NCI-H187 treated with DMSO at 0.1 percent for 48 hours (cell line): ENCODE results near the gene SLC4A2.
A peak's percentile ranks its signal among the peaks of the same experiment; 100 is the strongest.

Source experiments
- DNase-seq: peaks from one replicate; lab custom pipeline; 2025; lab: John Stamatoyannopoulos, UW

The SLC4A2 gene

DNA sequence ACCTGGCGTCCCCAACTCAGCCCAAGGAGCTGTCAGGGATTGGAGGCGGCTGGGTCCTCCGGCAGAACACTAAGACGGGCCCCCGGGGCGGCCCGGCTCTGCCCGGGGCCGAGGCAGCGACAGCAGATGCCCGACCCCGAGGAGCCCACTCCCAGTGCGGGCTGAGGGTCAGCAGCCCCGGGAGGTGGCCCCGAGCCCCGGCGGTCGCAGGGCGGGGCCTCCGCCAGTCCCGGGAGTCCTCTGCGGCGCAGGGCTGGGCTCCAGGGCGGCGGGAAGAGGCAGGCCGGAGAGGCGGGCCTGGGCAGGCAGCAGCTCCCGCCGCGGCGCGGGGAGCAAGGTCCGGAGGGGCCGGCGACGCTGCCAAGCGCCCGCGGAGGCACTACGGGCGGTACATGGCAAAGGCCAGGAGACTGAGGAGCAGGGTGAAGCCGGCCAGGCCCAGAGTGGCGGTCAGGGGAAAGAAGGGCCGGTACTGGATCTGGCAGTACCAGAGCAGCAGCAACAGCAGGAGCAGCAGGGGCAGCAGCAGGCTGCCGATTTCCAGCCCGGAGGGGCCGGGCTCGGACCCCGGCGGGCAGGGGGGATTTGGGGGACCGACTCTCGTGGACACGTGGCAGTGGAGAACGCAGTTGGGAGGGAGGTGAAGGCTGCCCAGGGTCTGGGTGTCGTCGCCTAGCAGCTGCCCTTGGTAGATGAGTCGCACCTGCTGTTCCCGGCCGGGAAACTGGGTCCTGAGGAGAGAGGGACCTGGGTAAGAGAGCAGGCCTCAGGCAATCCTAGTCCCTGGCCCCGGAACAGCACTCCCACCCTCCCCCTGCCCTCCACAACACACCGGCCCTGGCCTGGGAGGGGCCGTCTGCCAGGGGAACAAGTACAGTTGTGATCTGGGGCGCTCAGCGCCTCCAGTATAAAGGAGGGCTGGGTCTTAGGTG lies 22.0 kb downstream of the SLC4A2 start:
- no peak for DNase-seq

DNA sequence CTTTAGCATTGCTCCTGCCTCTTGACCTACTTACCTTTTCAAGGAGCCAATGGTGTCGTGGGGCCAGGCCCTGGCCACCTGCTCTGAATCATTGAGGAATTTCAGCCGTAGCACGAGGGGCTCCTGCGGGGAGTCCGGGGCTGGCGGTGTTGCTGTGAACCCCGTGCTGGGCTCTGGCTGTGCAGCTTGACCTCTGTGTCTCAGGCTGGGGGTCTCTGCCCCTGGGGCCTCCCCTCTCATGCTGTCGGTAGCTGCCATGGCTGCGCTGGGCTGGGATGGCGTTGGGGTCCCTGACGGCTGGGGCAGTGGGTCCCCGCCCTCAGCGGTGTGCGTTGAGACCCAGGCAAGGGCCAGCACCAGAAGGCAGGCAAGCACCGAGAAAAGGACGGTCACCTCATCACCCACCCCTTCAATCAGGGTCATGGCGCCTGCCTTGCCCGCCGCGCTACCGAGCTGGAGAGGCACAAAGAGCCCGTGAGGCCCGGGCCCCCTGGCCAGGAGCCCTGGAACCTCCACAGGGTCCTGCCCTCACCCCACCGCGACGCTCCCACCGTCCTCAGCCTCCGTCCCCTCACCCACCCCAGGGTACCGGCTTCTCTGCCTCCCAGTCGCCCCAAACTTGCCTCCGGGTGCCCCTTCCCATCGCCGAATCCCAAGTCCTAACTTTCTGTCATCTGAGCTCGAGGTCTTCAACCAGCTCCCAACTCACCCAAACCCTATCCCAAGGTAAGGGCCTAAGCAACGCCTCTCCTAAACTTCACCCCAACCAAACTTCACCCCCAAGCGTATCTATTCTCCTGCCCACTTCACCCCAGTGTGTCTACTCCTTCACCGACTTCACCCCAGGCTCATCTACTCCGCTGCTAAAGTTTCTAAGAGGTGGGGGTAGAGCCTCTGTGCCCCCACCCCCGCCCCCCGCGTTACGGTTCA lies 23.0 kb downstream of the SLC4A2 start:
- DNase-seq = no peak

- DNase-seq = no peak
Measured at GRCh38 chr7:151083071-151083823, 23.9 kb downstream of the SLC4A2 start, which contains the start of gene TMUB1. TSS of gene TMUB1 (minus strand) at chr7:151083493. CDS start at chr7:151082563, 930 bp downstream.

- DNase-seq = no peak
Measured at GRCh38 chr7:151083824-151084160, 24.4 kb downstream of the SLC4A2 start.

GRCh38 chr7:151085329-151085690 lies 25.9 kb downstream of the SLC4A2 start:
- no peak for DNase-seq

DNA sequence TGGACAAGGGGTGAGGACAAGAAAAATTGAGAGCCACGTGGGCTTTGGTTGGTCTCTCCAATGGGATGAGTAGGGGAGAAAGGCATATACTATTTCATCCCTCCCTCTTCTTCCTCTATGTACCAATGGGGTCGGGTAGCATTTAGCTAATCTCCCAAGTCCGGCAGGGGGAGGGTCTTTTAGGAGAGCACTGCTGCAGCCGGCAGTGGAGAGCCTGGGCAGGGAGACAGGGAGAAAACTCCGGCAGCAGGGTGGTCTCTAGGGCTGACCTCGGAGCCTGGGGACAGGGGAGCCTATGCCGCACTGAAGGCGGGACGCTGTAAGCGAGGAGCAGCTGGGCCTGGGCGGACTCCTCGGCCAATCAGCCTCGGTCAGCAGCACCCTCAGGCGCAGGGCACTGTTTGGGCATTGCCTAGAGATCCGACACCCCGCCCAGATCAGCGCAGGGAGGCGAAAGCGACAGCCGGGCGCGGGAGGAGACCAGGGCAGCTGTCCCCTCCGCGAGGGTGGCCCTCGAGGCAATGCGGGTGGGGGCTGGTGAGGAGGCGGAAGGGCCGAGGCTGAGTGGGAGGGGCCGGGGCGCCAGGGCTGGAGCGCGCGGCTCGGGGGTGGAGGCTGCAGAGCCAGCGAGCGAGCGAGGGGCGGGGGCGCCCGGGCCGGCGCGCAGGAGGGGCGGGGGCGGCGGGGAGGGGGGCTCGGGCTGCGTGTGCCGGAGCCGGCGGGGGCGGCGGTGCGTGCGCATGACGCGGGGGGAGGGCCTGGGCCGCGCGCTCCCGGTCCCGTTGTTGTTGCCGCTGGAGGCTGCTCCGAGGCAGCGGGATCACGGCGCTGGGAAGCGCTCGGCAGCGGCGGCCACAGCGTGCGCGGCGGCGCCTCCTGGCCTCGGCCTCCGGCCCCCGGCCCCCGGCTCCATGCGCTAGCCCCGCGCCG lies 26.6 kb downstream of the SLC4A2 start, which contains the start of gene AGAP3:
AGAP3 (plus strand) TSS at position 785 of the 930 bp plus-strand sequence. CDS start 267 bp downstream, outside the sequence.
- peak; percentile 19 for DNase-seq

- DNase-seq = no peak
Measured at GRCh38 chr7:151086802-151087244, 27.4 kb downstream of the SLC4A2 start.

DNA sequence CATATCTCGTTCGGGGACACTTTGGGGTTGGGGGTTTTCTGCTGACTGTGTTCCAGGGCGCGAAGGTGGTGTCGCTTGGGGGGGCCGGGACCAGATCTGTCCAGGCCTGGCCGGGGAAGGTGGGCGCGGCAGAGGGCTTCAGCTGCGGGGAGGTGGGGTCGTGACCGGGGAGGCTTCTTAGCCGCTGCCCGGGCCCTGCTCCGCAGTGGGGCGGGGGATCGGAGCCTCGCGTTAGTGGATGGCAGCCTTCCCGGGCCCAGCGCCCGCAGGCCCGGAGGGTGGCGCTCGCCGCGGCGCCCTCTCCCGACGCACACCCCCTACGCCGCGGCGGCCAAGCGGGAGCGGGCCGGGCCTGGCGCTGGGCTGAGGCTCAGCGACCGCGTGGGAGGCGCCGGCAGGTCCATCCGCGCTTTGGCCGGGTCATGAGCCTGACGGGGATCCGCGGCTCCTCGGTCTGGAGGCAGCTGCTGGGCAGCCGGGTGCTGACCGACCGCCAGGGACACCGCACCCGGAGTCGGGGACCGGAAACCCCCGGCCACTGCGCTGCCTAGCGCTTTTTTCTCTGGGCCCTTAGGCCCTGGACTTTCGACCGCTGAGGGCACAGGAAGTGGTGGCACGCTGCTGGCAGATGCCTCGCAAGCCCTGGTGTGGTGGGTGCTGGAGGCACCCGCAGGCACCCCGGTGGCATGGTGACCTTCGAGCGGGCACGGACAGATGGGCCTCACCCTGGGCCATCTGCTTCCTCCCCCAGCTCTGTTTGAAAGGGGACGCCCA lies 28.0 kb downstream of the SLC4A2 start:
- DNase-seq = no peak

- no peak for DNase-seq
Measured at GRCh38 chr7:151088019-151088855, 28.8 kb downstream of the SLC4A2 start.

DNA sequence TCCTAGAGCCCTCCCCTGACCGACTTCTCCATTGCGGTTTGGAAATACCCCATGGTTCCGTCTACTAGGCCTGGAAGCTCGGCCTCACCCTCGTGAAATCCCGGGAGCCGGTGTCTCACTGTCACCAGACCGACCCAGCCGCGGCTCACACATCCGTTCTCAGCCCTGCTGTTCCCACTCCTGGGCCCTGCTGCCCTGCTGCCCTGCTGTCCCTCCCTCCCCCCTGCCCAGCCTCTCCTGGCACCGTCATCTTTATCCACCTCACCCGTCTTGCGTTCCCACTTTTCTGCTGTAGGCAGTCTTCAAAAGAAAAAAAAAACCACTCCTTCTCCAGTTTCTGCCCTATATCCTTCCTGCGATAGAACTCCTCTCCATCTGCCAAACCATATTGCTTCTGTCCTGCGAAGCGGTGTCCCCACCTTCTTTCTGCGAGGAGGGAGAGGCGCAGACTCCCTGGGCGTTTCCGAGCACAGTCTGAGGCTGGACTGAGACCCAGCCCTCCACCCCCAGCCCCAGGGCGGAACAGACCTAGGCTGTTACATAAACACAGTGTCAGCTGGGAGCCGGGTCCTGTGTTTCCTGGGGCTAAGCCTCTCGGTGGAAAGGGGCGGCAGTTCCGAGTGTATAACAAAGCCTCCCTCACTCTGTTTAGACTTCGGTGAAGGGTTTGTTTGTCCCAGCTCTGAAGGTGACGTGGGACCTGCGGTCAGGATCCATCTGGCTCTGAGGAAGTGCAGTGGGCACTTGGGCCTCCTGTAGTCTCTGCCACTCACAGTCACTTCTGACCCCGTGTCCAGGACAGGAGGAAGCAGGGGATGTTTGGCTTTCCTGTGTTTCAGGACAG lies 29.7 kb downstream of the SLC4A2 start:
- DNase-seq = no peak

DNA sequence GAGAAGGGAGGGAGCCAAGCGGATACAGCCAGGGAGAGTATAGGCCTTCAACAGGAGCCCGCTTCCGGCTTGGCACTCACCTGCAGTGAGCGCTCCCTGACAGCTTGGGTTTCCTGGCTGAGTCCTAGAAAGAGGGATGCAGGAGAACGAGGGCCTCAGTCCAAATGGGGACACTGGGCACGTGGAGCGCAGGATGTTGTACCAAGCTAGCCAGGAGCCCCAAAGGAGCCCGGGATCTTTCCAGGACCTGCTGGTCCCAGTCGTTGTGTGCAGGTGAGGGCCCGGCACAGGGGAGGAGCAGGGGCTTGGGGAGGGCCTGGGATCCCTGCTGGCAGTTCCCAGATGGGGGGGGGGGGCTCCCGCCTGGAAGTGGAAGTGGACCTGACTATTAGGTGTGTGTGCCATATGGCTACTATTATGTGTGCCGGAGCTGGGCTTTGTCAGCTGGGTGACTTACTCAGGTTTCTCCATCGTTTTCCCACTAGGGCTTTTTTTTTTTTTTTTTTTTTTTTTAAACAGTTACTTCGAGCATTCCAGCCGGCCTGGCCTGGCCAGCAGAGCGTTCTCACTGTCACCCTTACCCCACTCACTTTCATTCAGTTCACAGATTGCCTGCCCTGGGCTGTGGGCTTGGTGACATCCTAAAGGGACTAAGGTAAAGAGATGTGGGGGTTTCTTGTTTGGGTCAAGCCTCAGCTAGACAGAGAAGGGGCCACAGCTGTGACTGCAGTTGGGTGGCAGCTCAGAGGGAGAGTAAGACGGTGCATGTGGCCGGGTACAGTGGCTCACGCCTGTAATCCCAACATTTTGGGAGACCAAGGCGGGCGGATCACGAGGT lies 30.7 kb downstream of the SLC4A2 start:
- DNase-seq = no peak

- no peak for DNase-seq
Measured at GRCh38 chr7:151091003-151091402, 31.6 kb downstream of the SLC4A2 start.

GRCh38 chr7:151091431-151091830 lies 32.0 kb downstream of the SLC4A2 start:
- no peak for DNase-seq

DNA sequence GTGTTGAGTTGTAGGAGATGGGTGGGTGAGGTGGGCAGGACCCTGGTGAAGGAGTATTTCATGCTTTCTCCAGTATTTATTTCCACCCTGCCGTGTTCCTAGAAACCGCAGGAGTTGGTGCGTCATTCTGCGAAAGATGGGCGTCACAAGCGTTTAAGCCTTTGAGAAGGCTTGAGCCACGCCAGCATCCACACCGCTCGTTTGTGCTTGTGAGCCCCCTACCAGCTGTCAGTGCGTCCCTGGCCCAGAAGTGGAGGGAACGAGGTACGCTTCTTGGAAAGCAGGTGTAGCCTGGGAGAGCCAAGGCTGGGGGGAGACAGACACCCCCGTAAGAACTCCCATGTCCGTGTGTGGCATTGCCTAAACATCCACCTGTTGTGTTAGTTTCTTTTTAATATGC lies 32.6 kb downstream of the SLC4A2 start:
- no peak for DNase-seq

DNA sequence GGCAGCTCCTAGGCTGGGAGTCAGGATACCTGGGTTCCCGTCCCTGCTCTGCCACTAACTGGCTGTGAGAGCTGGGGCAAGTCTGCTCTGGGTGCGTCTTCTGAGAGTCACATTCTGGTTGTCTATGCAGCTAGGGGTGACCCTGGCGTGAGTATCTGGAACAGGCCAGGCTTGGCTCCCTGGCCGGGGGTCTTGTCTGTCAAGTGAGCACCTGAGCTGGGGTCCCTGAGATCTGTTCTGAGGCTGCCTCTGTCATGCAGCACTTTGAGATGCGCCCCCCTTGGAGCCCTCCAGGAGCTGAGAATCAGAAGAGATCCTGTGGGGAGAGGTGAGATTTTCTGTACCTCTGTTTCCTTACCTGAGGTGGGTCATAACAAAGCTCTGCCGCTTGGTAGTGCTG lies 34.4 kb downstream of the SLC4A2 start:
- no peak for DNase-seq

DNA sequence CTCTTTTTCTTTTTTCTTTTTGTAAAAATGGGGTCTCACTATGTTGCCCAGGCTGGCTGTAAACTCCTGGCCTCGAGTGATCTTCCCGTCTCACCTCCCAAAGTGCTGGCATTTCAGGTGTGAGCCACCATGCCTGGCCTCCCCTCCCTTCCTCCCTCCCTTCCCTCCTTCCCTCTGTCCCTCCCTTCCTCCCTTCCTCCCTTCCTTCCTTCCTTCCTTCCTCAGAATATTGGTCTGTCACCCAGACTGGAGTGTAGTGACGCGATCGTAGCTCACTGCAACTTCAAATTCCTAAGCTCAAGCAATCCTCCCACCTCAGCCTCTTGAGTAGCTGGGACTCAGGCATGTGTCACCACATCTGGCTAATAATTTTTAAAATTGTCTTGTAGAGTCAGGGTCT lies 35.3 kb downstream of the SLC4A2 start:
- DNase-seq = no peak

DNA sequence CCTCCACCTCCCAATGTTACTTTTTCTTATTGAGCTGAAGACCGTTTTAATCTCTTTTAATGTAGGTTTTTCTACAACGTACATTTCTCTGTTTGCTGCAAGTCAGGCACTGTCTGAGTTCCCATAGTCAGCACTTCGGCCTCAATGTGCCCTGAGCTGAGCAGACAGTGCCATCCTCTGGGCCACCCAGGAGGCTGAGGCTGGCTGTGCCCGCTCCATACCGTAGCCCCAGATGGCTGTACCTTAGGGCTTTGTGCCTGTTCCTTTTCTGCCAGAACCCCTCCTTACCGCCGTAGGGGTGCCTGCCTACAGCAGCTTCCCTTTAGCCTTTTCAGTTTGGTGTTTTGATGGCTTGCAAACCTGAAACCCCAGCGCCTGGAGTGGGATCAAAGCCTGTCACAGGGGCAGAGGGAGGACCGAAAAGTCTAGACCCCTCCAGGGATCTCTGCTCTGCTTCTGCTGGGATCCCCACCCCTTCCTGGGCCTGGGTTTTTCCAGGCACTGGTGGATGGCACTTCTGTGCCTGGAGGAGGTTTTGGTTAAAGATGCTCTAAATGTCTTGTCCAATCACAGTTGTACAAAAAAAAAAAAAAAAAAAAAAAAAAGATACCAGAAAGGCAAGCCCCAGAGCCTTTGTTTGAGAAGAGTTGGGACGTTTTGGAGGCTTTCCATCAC lies 35.9 kb downstream of the SLC4A2 start:
- DNase-seq = no peak
